HepG2 (cell line): ENCODE results near the gene RPA1. TPM values are rescaled to one million over a fixed set of nuclear protein-coding genes. Genes with fewer than 3 reads are reported as not detected.

Experiments used
- ADNP ChIP-seq: sonication (generic); formaldehyde crosslinking; IDR thresholded peaks from 2 replicates; pipeline ENCODE4 v1.4.0; 2020; ENCODE audit warnings: missing genetic modification reagents
- CENPT ChIP-seq: sonication (generic); formaldehyde crosslinking; IDR thresholded peaks from 2 replicates; pipeline ENCODE4 v1.8.0; 2022; ENCODE audit warnings: low read depth, mild to moderate bottlenecking, moderate library complexity, missing genetic modification reagents
- CHD2 ChIP-seq: IDR thresholded peaks from 2 replicates; pipeline ENCODE4 v1.6.1; 2011; ENCODE audit warnings: low read depth, low read length, improper control_type of control experiment
- CSRNP2 ChIP-seq: sonication (generic); formaldehyde crosslinking; conservative IDR thresholded peaks from 2 replicates; pipeline ENCODE4 v1.8.0; 2022; ENCODE audit warnings: low read depth, missing genetic modification reagents
- DZIP1 ChIP-seq: sonication (generic); formaldehyde crosslinking; IDR thresholded peaks from 2 replicates; pipeline ENCODE4 v1.5.0; 2020; ENCODE audit warnings: mild to moderate bottlenecking, missing genetic modification reagents
- GPBP1L1 ChIP-seq: sonication (generic); formaldehyde crosslinking; IDR thresholded peaks from 2 replicates; pipeline ENCODE4 v1.5.0; 2020; ENCODE audit warnings: mild to moderate bottlenecking, missing genetic modification reagents
- HIC2 ChIP-seq: sonication (generic); formaldehyde crosslinking; IDR thresholded peaks from 2 replicates; pipeline ENCODE4 v1.9.0; 2022; ENCODE audit warnings: low read depth, missing genetic modification reagents
- PHF21A ChIP-seq: sonication (generic); formaldehyde crosslinking; IDR thresholded peaks from 2 replicates; pipeline ENCODE4 v1.5.0; 2020; ENCODE audit warnings: mild to moderate bottlenecking, missing genetic modification reagents
- RBM22 ChIP-seq: fragments of 200-400 bp; formaldehyde crosslinking; optimal IDR thresholded peaks from 2 replicates; pipeline ENCODE3; 2017; ENCODE audit warnings: mild to moderate bottlenecking, low read length, moderate library complexity
- RELA ChIP-seq: sonication (generic); formaldehyde crosslinking; IDR thresholded peaks from 2 replicates; pipeline ENCODE4 v1.4.0; 2020; ENCODE audit warnings: missing genetic modification reagents
- THAP11 ChIP-seq: IDR thresholded peaks from 2 replicates; pipeline ENCODE4 v1.6.1; 2016; ENCODE audit warnings: missing biosample characterization, missing genetic modification reagents
- ZNF121 ChIP-seq: sonication (generic); formaldehyde crosslinking; IDR thresholded peaks from 2 replicates; pipeline ENCODE4 v1.5.0; 2020; ENCODE audit warnings: mild to moderate bottlenecking, missing genetic modification reagents
- ZNF124 ChIP-seq: sonication (generic); formaldehyde crosslinking; IDR thresholded peaks from 2 replicates; pipeline ENCODE4 v1.4.0; 2020; ENCODE audit warnings: missing genetic modification reagents
- ZNF230 ChIP-seq: sonication (generic); formaldehyde crosslinking; IDR thresholded peaks from 2 replicates; pipeline ENCODE4 v1.4.0; 2020; ENCODE audit warnings: mild to moderate bottlenecking, missing genetic modification reagents
- ZNF34 ChIP-seq: sonication (generic); formaldehyde crosslinking; IDR thresholded peaks from 2 replicates; pipeline ENCODE4 v1.4.0; 2020; ENCODE audit warnings: mild to moderate bottlenecking, missing genetic modification reagents, borderline replicate concordance
- ZNF451 ChIP-seq: sonication (generic); formaldehyde crosslinking; IDR thresholded peaks from 2 replicates; pipeline ENCODE4 v1.5.0; 2020; ENCODE audit warnings: mild to moderate bottlenecking, missing genetic modification reagents
- ZNF672 ChIP-seq: sonication (generic); formaldehyde crosslinking; IDR thresholded peaks from 2 replicates; pipeline ENCODE4 v1.8.1; 2022; ENCODE audit warnings: missing genetic modification reagents
- polyA plus RNA-seq, 8 experiments: library from polyadenylated mRNA; depleted of rRNA in 3 of 8; stranded (reverse) in 7 of 8; unstranded in 1 of 8; fragments of >200 nt; fragmentation: Illumina TruSeq in 4 of 8; extraction: Trizol in 4 of 8; gene quantifications; 2 replicates each; pipeline versions ENCODE4 v1.2.1 to v1.2.3, GENCODE V29; 2011 to 2016; ENCODE audit warnings: low read depth in 4 of 8, missing spikeins in 1 of 8, mixed read lengths in 1 of 8; ENCODE audit not compliant: insufficient read depth in 1 of 8
- total RNA-seq, 5 experiments: library from RNA; depleted of rRNA; stranded (reverse); fragments of >200 nt; fragmentation: Illumina TruSeq; extraction: Trizol; gene quantifications; 2 replicates each; pipeline ENCODE4 v1.2.3, GENCODE V29; 2016; ENCODE audit warnings: low read depth in 1 of 5
- TF ChIP-seq, protein P1 (sequence below): sonication (generic); formaldehyde crosslinking; IDR thresholded peaks from 2 replicates; pipeline ENCODE4 v1.4.0; 2020; ENCODE audit warnings: missing genetic modification reagents
- TF ChIP-seq, protein P2 (sequence below): sonication (generic); formaldehyde crosslinking; IDR thresholded peaks from 2 replicates; pipeline ENCODE4 v1.5.0; 2020; ENCODE audit warnings: missing genetic modification reagents

RPA1 gene
- total and polyA plus RNA-seq, 2 of the 13 experiments (the other 11 are each of a cell fraction or from before 2014, with no cell fraction given) = 13.9 to 37.6 TPM

DNA sequence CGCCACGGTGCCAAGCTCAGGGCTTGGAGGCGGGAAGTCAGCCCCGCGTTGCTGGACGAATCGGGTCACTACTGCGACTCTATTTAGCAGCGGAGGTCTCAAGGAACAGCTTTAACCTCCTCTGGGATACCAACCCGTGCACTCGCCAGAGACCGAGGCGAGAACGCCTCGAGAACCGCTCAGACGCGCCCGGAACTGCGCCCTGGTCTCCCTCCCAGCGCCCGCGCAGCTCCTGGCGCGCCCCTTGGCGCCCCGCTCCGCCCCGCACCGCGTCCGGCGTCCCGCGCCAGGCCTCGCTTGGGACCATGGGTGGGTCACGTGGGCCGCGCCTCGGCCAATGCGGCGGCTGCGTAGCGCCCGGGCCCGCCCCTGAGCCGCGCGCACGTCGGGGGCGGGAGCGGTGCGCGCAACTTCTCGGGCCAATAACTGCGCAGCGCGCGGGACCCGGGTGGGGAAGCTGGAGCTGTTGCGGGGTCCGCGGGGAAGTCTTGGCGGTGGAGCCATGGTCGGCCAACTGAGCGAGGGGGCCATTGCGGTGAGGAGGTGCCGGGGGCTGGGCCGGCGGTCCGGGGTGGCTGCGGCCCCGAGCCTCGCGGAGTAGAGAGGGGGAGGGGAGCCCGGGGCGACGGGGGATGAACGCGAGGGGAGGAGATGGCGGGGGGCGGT lies at the start of gene RPA1, which contains the start of gene SMYD4 (continued):
- TF ChIP-seq, protein P1, sequence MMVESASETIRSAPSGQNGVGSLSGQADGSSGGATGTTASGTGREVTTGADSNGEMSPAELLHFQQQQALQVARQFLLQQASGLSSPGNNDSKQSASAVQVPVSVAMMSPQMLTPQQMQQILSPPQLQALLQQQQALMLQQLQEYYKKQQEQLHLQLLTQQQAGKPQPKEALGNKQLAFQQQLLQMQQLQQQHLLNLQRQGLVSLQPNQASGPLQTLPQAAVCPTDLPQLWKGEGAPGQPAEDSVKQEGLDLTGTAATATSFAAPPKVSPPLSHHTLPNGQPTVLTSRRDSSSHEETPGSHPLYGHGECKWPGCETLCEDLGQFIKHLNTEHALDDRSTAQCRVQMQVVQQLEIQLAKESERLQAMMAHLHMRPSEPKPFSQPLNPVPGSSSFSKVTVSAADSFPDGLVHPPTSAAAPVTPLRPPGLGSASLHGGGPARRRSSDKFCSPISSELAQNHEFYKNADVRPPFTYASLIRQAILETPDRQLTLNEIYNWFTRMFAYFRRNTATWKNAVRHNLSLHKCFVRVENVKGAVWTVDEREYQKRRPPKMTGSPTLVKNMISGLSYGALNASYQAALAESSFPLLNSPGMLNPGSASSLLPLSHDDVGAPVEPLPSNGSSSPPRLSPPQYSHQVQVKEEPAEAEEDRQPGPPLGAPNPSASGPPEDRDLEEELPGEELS (CRISPR knock-in tag) = no peak; the same call in 1 of the 2 replicates
- TF ChIP-seq ZNF672 (no peak), ADNP (CRISPR knock-in tag) (no peak), HIC2 (CRISPR knock-in tag) (no peak), CENPT (CRISPR knock-in tag) (peak; percentile 83), THAP11 (CRISPR knock-in tag) (peak; percentile 80; the same call in 1 of the 2 replicates), GPBP1L1 (CRISPR knock-in tag) (no peak), RELA (CRISPR knock-in tag) (no peak), ZNF34 (CRISPR knock-in tag) (no peak), PHF21A (CRISPR knock-in tag) (peak; percentile 79), CSRNP2 (CRISPR knock-in tag) (no peak), ZNF121 (CRISPR knock-in tag) (no peak), ZNF124 (CRISPR knock-in tag) (no peak), ZNF230 (CRISPR knock-in tag) (no peak), RBM22 (no peak), DZIP1 (CRISPR knock-in tag) (no peak), CHD2 (no peak; the same call in 1 of the 2 replicates), ZNF451 (CRISPR knock-in tag) (0 out of 2 replicates have a peak, but pooled peaks have one; percentile 56)
- TF ChIP-seq, protein P2, sequence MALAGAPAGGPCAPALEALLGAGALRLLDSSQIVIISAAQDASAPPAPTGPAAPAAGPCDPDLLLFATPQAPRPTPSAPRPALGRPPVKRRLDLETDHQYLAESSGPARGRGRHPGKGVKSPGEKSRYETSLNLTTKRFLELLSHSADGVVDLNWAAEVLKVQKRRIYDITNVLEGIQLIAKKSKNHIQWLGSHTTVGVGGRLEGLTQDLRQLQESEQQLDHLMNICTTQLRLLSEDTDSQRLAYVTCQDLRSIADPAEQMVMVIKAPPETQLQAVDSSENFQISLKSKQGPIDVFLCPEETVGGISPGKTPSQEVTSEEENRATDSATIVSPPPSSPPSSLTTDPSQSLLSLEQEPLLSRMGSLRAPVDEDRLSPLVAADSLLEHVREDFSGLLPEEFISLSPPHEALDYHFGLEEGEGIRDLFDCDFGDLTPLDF = peak; percentile 45; the same call in 1 of the 2 replicates
